Measurements from ENCODE around the gene SYNPO2. TPM values are rescaled to one million over a fixed set of nuclear protein-coding genes. Genes with fewer than 3 reads are reported as not detected.
"Not testable (repeated sequence)": the region's sequence is repeated elsewhere in the genome, so short reads cannot be mapped to it uniquely, and the experiment has no call there.

SYNPO2 gene
- total RNA-seq, 1 donor from 2014 or later = 22.9 TPM

DNA sequence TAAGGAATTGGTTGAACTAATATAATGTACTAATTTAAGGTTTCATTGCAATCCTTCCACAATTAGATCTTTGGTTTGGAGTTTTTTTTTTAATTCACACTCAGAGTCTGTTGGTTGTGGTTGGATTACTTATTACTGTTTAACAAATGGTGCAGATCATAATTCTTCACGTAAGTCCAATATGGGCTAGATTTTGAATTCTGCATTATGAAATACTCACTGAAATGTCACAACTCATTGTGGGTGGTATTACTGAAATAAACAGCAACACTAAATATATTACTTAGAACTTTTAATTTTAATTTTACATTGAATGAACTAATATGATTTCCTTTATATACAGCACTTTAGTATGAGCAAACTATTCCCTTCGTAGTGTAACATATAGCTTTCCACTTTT lies 152.7 kb downstream of the SYNPO2 start:
- H3K4me1 Mint-ChIP-seq (ENCODE audit: unreplicated experiment) = peaks cover 31% of the 10 kb centered on the region

DNA sequence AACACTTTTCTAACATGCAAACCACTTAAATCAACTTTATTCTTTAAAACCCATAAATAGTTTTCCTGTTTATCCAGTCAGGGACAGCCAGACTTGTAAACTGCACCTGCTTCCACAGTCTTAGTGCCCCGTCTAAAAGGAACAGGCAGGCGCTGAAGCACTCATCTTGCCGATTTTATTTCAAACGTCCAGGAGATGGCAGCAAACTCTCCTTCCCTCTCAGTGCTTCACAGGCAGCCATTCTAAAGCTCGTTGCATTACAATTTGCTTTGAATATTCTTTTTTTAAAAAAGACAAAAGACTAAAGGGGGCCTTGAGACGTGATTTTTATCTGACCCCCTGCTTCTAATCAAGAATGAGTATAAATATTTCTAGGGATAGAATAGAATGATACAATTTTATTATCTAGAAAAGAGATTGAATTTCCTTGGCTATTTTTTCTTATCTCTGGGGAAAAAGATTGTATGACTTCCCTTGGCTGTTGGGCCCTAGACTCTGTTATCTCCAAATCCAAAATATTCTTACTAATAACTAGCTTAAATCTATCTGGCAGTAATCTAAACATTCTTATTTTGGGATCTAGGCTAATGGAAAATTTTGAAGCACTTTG lies 153.4 kb downstream of the SYNPO2 start:
- H3K27ac Mint-ChIP-seq = peak overlapping the region; percentile 71
- no peaks in the 10 kb centered on the region for H3K36me3 Mint-ChIP-seq
- TF ChIP-seq, protein P1, sequence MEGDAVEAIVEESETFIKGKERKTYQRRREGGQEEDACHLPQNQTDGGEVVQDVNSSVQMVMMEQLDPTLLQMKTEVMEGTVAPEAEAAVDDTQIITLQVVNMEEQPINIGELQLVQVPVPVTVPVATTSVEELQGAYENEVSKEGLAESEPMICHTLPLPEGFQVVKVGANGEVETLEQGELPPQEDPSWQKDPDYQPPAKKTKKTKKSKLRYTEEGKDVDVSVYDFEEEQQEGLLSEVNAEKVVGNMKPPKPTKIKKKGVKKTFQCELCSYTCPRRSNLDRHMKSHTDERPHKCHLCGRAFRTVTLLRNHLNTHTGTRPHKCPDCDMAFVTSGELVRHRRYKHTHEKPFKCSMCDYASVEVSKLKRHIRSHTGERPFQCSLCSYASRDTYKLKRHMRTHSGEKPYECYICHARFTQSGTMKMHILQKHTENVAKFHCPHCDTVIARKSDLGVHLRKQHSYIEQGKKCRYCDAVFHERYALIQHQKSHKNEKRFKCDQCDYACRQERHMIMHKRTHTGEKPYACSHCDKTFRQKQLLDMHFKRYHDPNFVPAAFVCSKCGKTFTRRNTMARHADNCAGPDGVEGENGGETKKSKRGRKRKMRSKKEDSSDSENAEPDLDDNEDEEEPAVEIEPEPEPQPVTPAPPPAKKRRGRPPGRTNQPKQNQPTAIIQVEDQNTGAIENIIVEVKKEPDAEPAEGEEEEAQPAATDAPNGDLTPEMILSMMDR (conservative IDR thresholded peaks at IDR 0.05) = peak; percentile 81
- H3K9me3 Mint-ChIP-seq = no peaks in the 10 kb centered on the region
- H3K27me3 Mint-ChIP-seq = no peaks in the 10 kb centered on the region
- no peak for DNase-seq (ENCODE audit: extremely low spot score, unreplicated experiment)
- peak overlapping the region; percentile 9 for H3K4me3 Mint-ChIP-seq
- H3K4me1 Mint-ChIP-seq (ENCODE audit: unreplicated experiment) = peaks cover 31% of the 10 kb centered on the region

More for the DNA sequence above, 152.7 kb downstream of the SYNPO2 start:
- Mint-ChIP-seq H3K36me3 (no peaks in the 10 kb centered on the region), H3K27ac (peak overlapping the region; percentile 71), H3K27me3 (no peaks in the 10 kb centered on the region), H3K9me3 (no peaks in the 10 kb centered on the region), H3K4me3 (no peak overlapping the region)
- DNase-seq (ENCODE audit: extremely low spot score, unreplicated experiment) = no peak
- TF ChIP-seq, protein P1 (conservative IDR thresholded peaks at IDR 0.05) = no peak

DNA sequence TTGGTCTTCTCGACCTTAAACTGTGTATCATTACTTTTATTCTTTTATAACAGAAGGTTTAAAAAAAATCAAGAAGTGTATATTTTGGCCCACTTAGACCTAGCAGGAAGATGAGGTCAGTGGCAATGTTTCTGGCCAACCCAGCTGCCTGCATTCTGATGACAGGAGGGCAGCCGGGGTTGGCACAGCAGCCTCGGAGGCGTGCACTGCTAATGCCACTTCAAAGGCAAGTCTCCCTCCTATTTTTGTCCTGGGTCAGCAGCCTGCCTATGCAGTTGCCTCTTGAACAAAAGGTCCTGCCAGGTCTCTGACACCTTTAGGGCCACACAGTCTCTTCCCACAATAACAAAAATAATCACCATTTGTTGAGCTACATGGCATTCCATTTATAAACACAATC lies 157.6 kb downstream of the SYNPO2 start:
- DNase-seq (ENCODE audit: extremely low spot score, unreplicated experiment) = no peak
- no peak overlapping the region for H3K27ac Mint-ChIP-seq
- no peaks in the 10 kb centered on the region for H3K9me3 Mint-ChIP-seq
- no peak overlapping the region for H3K4me3 Mint-ChIP-seq
- H3K4me1 Mint-ChIP-seq (ENCODE audit: unreplicated experiment) = peaks cover 27% of the 10 kb centered on the region
- no peaks in the 10 kb centered on the region for H3K27me3 Mint-ChIP-seq
- TF ChIP-seq, protein P1 (conservative IDR thresholded peaks at IDR 0.05) = no peak
- no peaks in the 10 kb centered on the region for H3K36me3 Mint-ChIP-seq

DNA sequence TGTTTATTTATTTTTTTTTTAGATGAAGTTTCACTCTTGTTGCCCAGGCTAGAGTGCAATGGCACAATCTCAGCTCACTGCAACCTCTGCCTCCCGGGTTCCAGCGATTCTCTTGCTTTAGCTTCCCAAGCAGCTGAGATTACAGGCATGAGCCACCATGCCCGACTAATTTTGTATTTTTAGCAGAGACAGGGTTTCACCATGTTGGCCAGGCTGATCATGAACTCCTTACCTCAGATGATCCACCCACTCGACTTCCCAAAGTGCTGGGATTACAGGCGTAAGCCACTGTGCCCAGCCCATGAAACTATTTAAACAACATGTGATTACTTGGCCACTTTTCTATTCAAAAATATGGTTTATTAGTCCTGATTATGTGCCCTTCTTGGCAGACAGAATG lies 158.4 kb downstream of the SYNPO2 start:
- H3K4me3 Mint-ChIP-seq; H3K36me3 Mint-ChIP-seq; H3K9me3 Mint-ChIP-seq; H3K27me3 Mint-ChIP-seq; DNase-seq (ENCODE audit: extremely low spot score, unreplicated experiment); H3K27ac Mint-ChIP-seq: not testable (repeated sequence)
- peaks cover 22% of the 10 kb centered on the region for H3K4me1 Mint-ChIP-seq (ENCODE audit: unreplicated experiment)

DNA sequence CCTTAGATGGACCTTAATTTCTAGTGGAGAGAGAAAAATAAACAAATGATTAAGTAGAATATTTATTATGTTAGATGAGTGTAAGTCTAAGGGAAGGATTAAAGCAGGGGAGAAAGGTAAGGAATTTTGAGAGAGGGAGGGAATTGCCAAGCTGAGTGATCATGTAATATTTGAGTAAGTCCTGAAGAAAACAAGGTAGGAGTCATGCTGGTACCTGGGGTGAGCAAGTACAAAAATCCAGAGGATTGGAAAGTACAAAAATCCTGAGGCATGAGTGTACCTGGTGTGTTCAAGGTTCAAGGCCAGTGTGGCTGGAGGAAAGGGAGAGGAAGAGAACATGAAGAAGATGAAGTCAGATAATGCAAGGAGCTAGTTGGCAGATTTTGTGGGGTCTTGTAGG lies 159.8 kb downstream of the SYNPO2 start:
- H3K27me3 Mint-ChIP-seq = no peaks in the 10 kb centered on the region
- H3K36me3 Mint-ChIP-seq = no peaks in the 10 kb centered on the region
- H3K4me1 Mint-ChIP-seq (ENCODE audit: unreplicated experiment) = peaks cover 10% of the 10 kb centered on the region
- no peaks in the 10 kb centered on the region for H3K9me3 Mint-ChIP-seq
- no peak overlapping the region for H3K27ac Mint-ChIP-seq
- DNase-seq (ENCODE audit: extremely low spot score, unreplicated experiment) = no peak
- no peak overlapping the region for H3K4me3 Mint-ChIP-seq
- TF ChIP-seq, protein P1 (conservative IDR thresholded peaks at IDR 0.05) = no peak

DNA sequence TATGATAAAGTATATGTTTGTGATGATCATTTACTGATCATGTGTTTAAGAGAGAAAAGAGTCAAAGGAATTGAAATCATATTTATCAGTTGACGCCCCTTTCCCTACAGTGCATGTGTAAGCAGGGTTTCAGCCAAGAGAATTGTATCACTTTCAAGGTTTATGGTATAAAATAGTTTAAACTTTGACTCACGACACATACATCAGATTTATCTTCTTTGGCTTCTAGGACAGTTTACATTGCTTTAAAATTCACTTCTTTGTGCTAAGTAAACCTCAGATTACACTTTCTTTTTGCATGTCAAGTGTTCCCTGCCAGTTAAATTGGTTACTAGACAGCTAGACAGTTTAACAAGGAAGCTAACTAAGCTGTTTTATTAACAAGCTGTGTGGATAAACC lies 160.7 kb downstream of the SYNPO2 start:
- DNase-seq (ENCODE audit: extremely low spot score, unreplicated experiment) = no peak
- no peaks in the 10 kb centered on the region for H3K36me3 Mint-ChIP-seq
- no peaks in the 10 kb centered on the region for H3K9me3 Mint-ChIP-seq
- H3K27me3 Mint-ChIP-seq = no peaks in the 10 kb centered on the region
- H3K27ac Mint-ChIP-seq = no peak overlapping the region
- H3K4me1 Mint-ChIP-seq (ENCODE audit: unreplicated experiment) = peaks cover 4% of the 10 kb centered on the region
- TF ChIP-seq, protein P1 (conservative IDR thresholded peaks at IDR 0.05) = no peak
- no peak overlapping the region for H3K4me3 Mint-ChIP-seq
